ENCODE results near the gene DMBT1. TPM values are rescaled to one million over a fixed set of nuclear protein-coding genes. Genes with fewer than 3 reads are reported as not detected.

The DMBT1 gene
- total and polyA plus RNA-seq, 2 donors from 2014 or later = 0.06 TPM; not detected in 1

- Histone ChIP-seq H3K4me3 (ENCODE audit: low read length in 3 of 3) (no peak overlapping the region), H3K9me3 (ENCODE audit: control insufficient read depth in 2 of 3, insufficient read depth in 1 of 3, low read length in 3 of 3) (no peaks in the 10 kb centered on the region), H3K27ac (ENCODE audit: low read depth in 2 of 2, low read length in 2 of 2) (no peak overlapping the region), H3K9ac (ENCODE audit: low read length in 3 of 3) (no peak overlapping the region), H3K36me3 (ENCODE audit: control insufficient read depth in 2 of 3, insufficient read depth in 3 of 3, low read length in 3 of 3) (no peaks in the 10 kb centered on the region), H3K27me3 (ENCODE audit: control insufficient read depth, insufficient read depth, low read length) (no peaks in the 10 kb centered on the region), H3K4me1 (ENCODE audit: control insufficient read depth in 2 of 3, insufficient read depth in 2 of 3, low read depth in 1 of 3, low read length in 3 of 3) (no peaks in the 10 kb centered on the region)
- DNase-seq (no peak), FAIRE-seq (no peak)
- intact Hi-C loops (cut with DNase I) = no loop called here
- no peak for TF ChIP-seq CTCF (IDR thresholded peaks at IDR 0.05; ENCODE audit: borderline replicate concordance, extremely low read depth, insufficient read depth)
These were observed 9.6 kb upstream of the DMBT1 start for GRCh38 chr10:122550983-122551382.

- intact Hi-C loops (cut with DNase I) = no loop called here
- Histone ChIP-seq H3K9me3 (ENCODE audit: control insufficient read depth in 2 of 3, insufficient read depth in 1 of 3, low read length in 3 of 3) (no peaks in the 10 kb centered on the region), H3K9ac (ENCODE audit: low read length in 3 of 3) (no peak overlapping the region), H3K4me1 (ENCODE audit: control insufficient read depth in 2 of 3, insufficient read depth in 2 of 3, low read depth in 1 of 3, low read length in 3 of 3) (no peaks in the 10 kb centered on the region), H3K27ac (ENCODE audit: low read depth in 2 of 2, low read length in 2 of 2) (no peak overlapping the region), H3K36me3 (ENCODE audit: control insufficient read depth in 2 of 3, insufficient read depth in 3 of 3, low read length in 3 of 3) (no peaks in the 10 kb centered on the region), H3K4me3 (ENCODE audit: low read length in 3 of 3) (no peak overlapping the region), H3K27me3 (ENCODE audit: control insufficient read depth, insufficient read depth, low read length) (no peaks in the 10 kb centered on the region)
- TF ChIP-seq CTCF (IDR thresholded peaks at IDR 0.05; ENCODE audit: borderline replicate concordance, extremely low read depth, insufficient read depth) = no peak
- FAIRE-seq = no peak
- peak in 2 of 5 donors; percentile 16 to 29 for DNase-seq
These were observed 9.1 kb upstream of the DMBT1 start for GRCh38 chr10:122551450-122551849.

- H3K27me3 ChIP-seq (ENCODE audit: control insufficient read depth, insufficient read depth, low read length) = no peaks in the 10 kb centered on the region
- no peak overlapping the region for H3K9ac ChIP-seq (ENCODE audit: low read length in 3 of 3)
- intact Hi-C loops (cut with DNase I) = no loop called here
- H3K27ac ChIP-seq (ENCODE audit: low read depth in 2 of 2, low read length in 2 of 2) = no peak overlapping the region
- H3K36me3 ChIP-seq (ENCODE audit: control insufficient read depth in 2 of 3, insufficient read depth in 3 of 3, low read length in 3 of 3) = no peaks in the 10 kb centered on the region
- DNase-seq (no peak), FAIRE-seq (no peak)
- no peak overlapping the region for H3K4me3 ChIP-seq (ENCODE audit: low read length in 3 of 3)
- TF ChIP-seq CTCF (IDR thresholded peaks at IDR 0.05; ENCODE audit: borderline replicate concordance, extremely low read depth, insufficient read depth) = no peak
- H3K9me3 ChIP-seq (ENCODE audit: control insufficient read depth in 2 of 3, insufficient read depth in 1 of 3, low read length in 3 of 3) = no peaks in the 10 kb centered on the region
- no peaks in the 10 kb centered on the region for H3K4me1 ChIP-seq (ENCODE audit: control insufficient read depth in 2 of 3, insufficient read depth in 2 of 3, low read depth in 1 of 3, low read length in 3 of 3)
These were observed 7.2 kb upstream of the DMBT1 start for GRCh38 chr10:122553341-122553740.
